CD14-positive monocyte (primary cell): ENCODE measurements around the gene VCAM1. TPM values are rescaled to one million over a fixed set of nuclear protein-coding genes. Genes with fewer than 3 reads are reported as not detected.

Experiments
- DNase-seq, 3 donors: peaks; one replicate each; pipeline ENCODE4 v3.0.0-alpha.2; 2011 to 2022
- H2AFZ ChIP-seq: 2 replicates; pipeline ENCODE4 v1.6.0; 2012; ENCODE audit warnings: mild to moderate bottlenecking, low read depth, low read length, inconsistent platforms; ENCODE audit not compliant: insufficient read depth, poor library complexity, severe bottlenecking
- H3K27ac ChIP-seq, 2 donors: 1 replicate in 1 of 2; 2 replicates in 1 of 2; pipeline ENCODE4 v1.5.1; 2012 to 2013; ENCODE audit warnings: low read length in 2 of 2, control low read depth in 1 of 2, inconsistent platforms in 1 of 2, low read depth in 1 of 2, mild to moderate bottlenecking in 1 of 2
- H3K27me3 ChIP-seq, 2 donors: one replicate each; pipeline versions ENCODE4 v1.6.0 to v1.6.1; 2011 to 2013; ENCODE audit warnings: low read length in 2 of 2; ENCODE audit not compliant: control insufficient read depth in 2 of 2, insufficient read depth in 2 of 2
- H3K36me3 ChIP-seq, 2 donors: replicated peaks in 1 of 2; 1 replicate in 1 of 2; 2 replicates in 1 of 2; pipeline versions ENCODE4 v1.5.1 to v1.6.1; 2012 to 2013; ENCODE audit warnings: low read length in 2 of 2, control low read depth in 1 of 2, inconsistent platforms in 1 of 2, mild to moderate bottlenecking in 1 of 2; ENCODE audit not compliant: insufficient read depth in 2 of 2, control insufficient read depth in 1 of 2
- H3K4me1 ChIP-seq, 2 donors: 1 replicate in 1 of 2; 2 replicates in 1 of 2; pipeline versions ENCODE4 v1.5.1 to v1.6.1; 2012 to 2013; ENCODE audit warnings: low read length in 2 of 2, control low read depth in 1 of 2, inconsistent platforms in 1 of 2, mild to moderate bottlenecking in 1 of 2, moderate library complexity in 1 of 2; ENCODE audit not compliant: insufficient read depth in 2 of 2, control insufficient read depth in 1 of 2
- H3K4me2 ChIP-seq: replicated peaks from 2 replicates; pipeline ENCODE3; 2012; ENCODE audit warnings: low read length, moderate library complexity, mild to moderate bottlenecking; ENCODE audit not compliant: poor library complexity, severe bottlenecking; ENCODE audit errors: extremely low read depth
- H3K4me3 ChIP-seq, 3 experiments: fragments of 200-600 bp in 1 of 3; sonication (generic) in 1 of 3; replicated peaks in 1 of 3; 1 replicate in 2 of 3; 2 replicates in 1 of 3; pipeline ENCODE4 v1.5.1; 2011 to 2013; ENCODE audit warnings: low read length in 3 of 3, mild to moderate bottlenecking in 3 of 3, control low read depth in 2 of 3, low read depth in 2 of 3, inconsistent platforms in 1 of 3, moderate library complexity in 1 of 3
- H3K79me2 ChIP-seq: 2 replicates; pipeline ENCODE4 v1.6.0; 2012; ENCODE audit warnings: mild to moderate bottlenecking, control low read depth, inconsistent platforms, low read length, moderate library complexity; ENCODE audit not compliant: insufficient read depth
- H3K9ac ChIP-seq: 2 replicates; pipeline ENCODE4 v1.6.0; 2017; ENCODE audit warnings: low read length, mild to moderate bottlenecking; ENCODE audit not compliant: insufficient read depth, poor library complexity, severe bottlenecking
- H3K9me3 ChIP-seq, 2 donors: replicated peaks in 1 of 2; 1 replicate in 1 of 2; 2 replicates in 1 of 2; pipeline versions ENCODE4 v1.5.1 to v1.6.1; 2012 to 2013; ENCODE audit warnings: low read length in 2 of 2, control low read depth in 1 of 2; ENCODE audit not compliant: control insufficient read depth in 1 of 2, insufficient read depth in 1 of 2
- H4K20me1 ChIP-seq: 2 replicates; pipeline ENCODE4 v1.6.0; 2012; ENCODE audit warnings: mild to moderate bottlenecking, low read length, control low read depth, moderate library complexity; ENCODE audit not compliant: insufficient read depth
- H3K27ac Mint-ChIP-seq, 7 donors: one replicate each; pipeline ENCODE4 v1.8.0; 2020; ENCODE audit warnings: mild to moderate bottlenecking in 7 of 7, mixed read lengths in 7 of 7, moderate library complexity in 6 of 7, inconsistent platforms in 2 of 7
- H3K27me3 Mint-ChIP-seq, 3 donors: one replicate each; pipeline ENCODE4 v1.8.0; 2021 to 2022; ENCODE audit warnings: low read depth in 3 of 3, mild to moderate bottlenecking in 3 of 3, mixed read lengths in 3 of 3, moderate library complexity in 3 of 3, inconsistent platforms in 1 of 3
- H3K36me3 Mint-ChIP-seq, 2 donors: one replicate each; pipeline ENCODE4 v1.8.0; 2020; ENCODE audit warnings: mixed read lengths in 2 of 2, inconsistent platforms in 1 of 2, mild to moderate bottlenecking in 1 of 2
- H3K4me1 Mint-ChIP-seq: one replicate; pipeline ENCODE4 v1.8.0; 2020; ENCODE audit warnings: mild to moderate bottlenecking, mixed read lengths
- H3K4me3 Mint-ChIP-seq, 2 donors: one replicate each; pipeline ENCODE4 v1.8.0; 2020; ENCODE audit warnings: mild to moderate bottlenecking in 2 of 2, mixed read lengths in 2 of 2, moderate library complexity in 1 of 2
- H3K9me3 Mint-ChIP-seq, 7 donors: one replicate each; pipeline ENCODE4 v1.8.0; 2020 to 2022; ENCODE audit warnings: mixed read lengths in 7 of 7, mild to moderate bottlenecking in 6 of 7, moderate library complexity in 6 of 7, inconsistent platforms in 2 of 7
- CTCF ChIP-seq: fragments of 200-600 bp; IDR thresholded peaks from one replicate; pipeline ENCODE4 v1.8.0; 2022; ENCODE audit warnings: antibody characterized with exemption, mild to moderate bottlenecking
- WGBS: methylation state at CpG from one replicate; pipeline ENCODE4 v1.1.5; 2013; ENCODE audit warnings: missing lambda C conversion rate; ENCODE audit not compliant: insufficient coverage; 5-methylcytosine and 5-hydroxymethylcytosine counted together
- intact Hi-C, 2 donors: fragments of 100-400 bp; cut with micrococcal nuclease; formaldehyde crosslinking; loops; one replicate each; pipeline versions ENCODE4 v1.15.0 to v1.15.1; 2023
- polyA plus RNA-seq, 3 donors: library from polyadenylated mRNA; depleted of rRNA in 1 of 3; unstranded in 2 of 3; stranded (reverse) in 1 of 3; fragments of 300-500 nt in 2 of 3; fragments of >200 nt in 1 of 3; fragmentation: Illumina TruSeq in 2 of 3; gene quantifications; 1 replicate in 2 of 3; 2 replicates in 1 of 3; pipeline ENCODE4 v1.2.3, GENCODE V29; 2012 to 2021

The VCAM1 gene
- polyA plus RNA-seq, 3 donors, result not detected

GRCh38 chr1:100720101-100720500, 559 bp downstream of the VCAM1 start:
- Histone ChIP-seq H3K4me2 (no peak overlapping the region), H3K36me3 (no peaks in the 10 kb centered on the region), H3K9me3 (no peaks in the 10 kb centered on the region), H3K9ac (no peak overlapping the region), H2AFZ (no peak overlapping the region), H3K79me2 (no peaks in the 10 kb centered on the region), H3K27me3 (no peaks in the 10 kb centered on the region), H3K27ac (no peak overlapping the region), H3K4me3 (no peak overlapping the region), H3K4me1 (no peaks in the 10 kb centered on the region), H4K20me1 (no peaks in the 10 kb centered on the region)
- Mint-ChIP-seq H3K4me3 (no peak overlapping the region), H3K27me3 (peaks cover 0 to 2% (median 2%) of the 10 kb centered on the region in 3 donors), H3K36me3 (no peaks in the 10 kb centered on the region), H3K27ac (peak overlapping the region in 1 of 7 donors; percentile 58), H3K4me1 (peaks cover 1% of the 10 kb centered on the region), H3K9me3 (peaks cover 0 to 3% (median 1%) of the 10 kb centered on the region in 7 donors)
- DNase-seq, result no peak
- intact Hi-C loops, result no loop called here
- no CpG with 5 or more reads among the region's 3 CpGs for WGBS
- TF ChIP-seq CTCF, result no peak

GRCh38 chr1:100720751-100721150, 1.2 kb downstream of the VCAM1 start:
- DNase-seq, result no peak
- H3K4me1 Mint-ChIP-seq, result peaks cover 1% of the 10 kb centered on the region
- no peak overlapping the region for H3K4me2 ChIP-seq
- H3K4me3 Mint-ChIP-seq, result no peak overlapping the region
- intact Hi-C loops, result no loop called here
- H3K36me3 Mint-ChIP-seq, result no peaks in the 10 kb centered on the region
- H2AFZ ChIP-seq, result no peak overlapping the region
- no peaks in the 10 kb centered on the region for H3K79me2 ChIP-seq
- H3K9ac ChIP-seq, result no peak overlapping the region
- no peaks in the 10 kb centered on the region for H3K4me1 ChIP-seq
- H4K20me1 ChIP-seq, result no peaks in the 10 kb centered on the region
- H3K27me3 Mint-ChIP-seq, result peaks cover 0 to 2% (median 2%) of the 10 kb centered on the region in 3 donors
- H3K36me3 ChIP-seq, result no peaks in the 10 kb centered on the region
- no peak overlapping the region for H3K4me3 ChIP-seq
- no peaks in the 10 kb centered on the region for H3K9me3 ChIP-seq
- no peak for TF ChIP-seq CTCF
- H3K27ac ChIP-seq, result no peak overlapping the region
- H3K9me3 Mint-ChIP-seq, result peaks cover 0 to 3% (median 1%) of the 10 kb centered on the region in 7 donors
- H3K27ac Mint-ChIP-seq, result no peak overlapping the region
- no peaks in the 10 kb centered on the region for H3K27me3 ChIP-seq
